Activated T-cell treated with anti-CD3 and anti-CD28 coated beads, Interleukin-2, amount 50 U/mL, for 24 hours (primary cell): ENCODE data around the gene THSD4.

ENCODE experiments used
- DNase-seq: peaks from one replicate; pipeline ENCODE4 v3.0.0-alpha.2; 2020
- H3K27ac Mint-ChIP-seq: 2 replicates; pipeline ENCODE4 v1.8.0; 2020; ENCODE audit warnings: mild to moderate bottlenecking, mixed read lengths
- H3K27me3 Mint-ChIP-seq: 2 replicates; pipeline ENCODE4 v1.8.0; 2020; ENCODE audit warnings: mixed read lengths
- H3K36me3 Mint-ChIP-seq: 2 replicates; pipeline ENCODE4 v1.8.0; 2020; ENCODE audit warnings: low read depth, mixed read lengths
- H3K4me1 Mint-ChIP-seq: 2 replicates; pipeline ENCODE4 v1.8.0; 2020; ENCODE audit warnings: low read depth, mixed read lengths
- H3K4me3 Mint-ChIP-seq: 2 replicates; pipeline ENCODE4 v1.8.0; 2020; ENCODE audit warnings: mild to moderate bottlenecking, moderate library complexity, mixed read lengths
- H3K9me3 Mint-ChIP-seq: 2 replicates; pipeline ENCODE4 v1.8.0; 2020; ENCODE audit warnings: mixed read lengths

Gene THSD4

GRCh38 chr15:71290881-71291635 lies 175.8 kb downstream of the THSD4 start:
- DNase-seq, result no peak
- Mint-ChIP-seq H3K4me1 (peaks cover 17% of the 10 kb centered on the region), H3K27ac (no peak overlapping the region), H3K4me3 (no peak overlapping the region), H3K36me3 (no peaks in the 10 kb centered on the region), H3K9me3 (no peaks in the 10 kb centered on the region), H3K27me3 (peaks cover 12% of the 10 kb centered on the region)

- Mint-ChIP-seq H3K4me1 (peaks cover 17% of the 10 kb centered on the region), H3K27ac (no peak overlapping the region)
- DNase-seq, result no peak
Observed at GRCh38 chr15:71291723-71292122, 176.5 kb downstream of the THSD4 start.

DNA sequence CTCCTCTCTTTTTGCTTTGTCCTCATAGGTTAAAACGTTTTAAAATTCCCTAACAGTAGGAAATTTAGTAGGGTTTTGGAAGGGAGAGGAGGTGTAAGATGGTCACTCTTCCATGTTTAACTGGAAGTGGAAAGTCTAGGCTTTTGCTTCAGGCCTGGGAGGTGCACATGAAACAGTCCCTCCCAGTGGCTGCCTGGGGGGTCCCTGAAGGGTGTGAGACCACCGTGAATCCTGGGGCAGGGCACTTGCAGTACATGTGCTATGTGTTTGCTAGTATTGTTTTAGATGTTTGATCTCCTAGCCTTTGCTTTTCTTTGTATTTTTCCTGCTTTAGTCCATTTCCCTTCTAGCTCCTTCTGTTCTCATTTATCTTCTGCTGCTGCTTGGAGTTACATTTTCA lies 178.5 kb downstream of the THSD4 start:
- no peak overlapping the region for H3K4me3 Mint-ChIP-seq
- H3K27ac Mint-ChIP-seq, result no peak overlapping the region

More at GRCh38 chr15:71291723-71292122, 176.5 kb downstream of the THSD4 start:
- Mint-ChIP-seq H3K36me3 (no peaks in the 10 kb centered on the region), H3K4me3 (no peak overlapping the region), H3K27me3 (peaks cover 6% of the 10 kb centered on the region), H3K9me3 (no peaks in the 10 kb centered on the region)

DNA sequence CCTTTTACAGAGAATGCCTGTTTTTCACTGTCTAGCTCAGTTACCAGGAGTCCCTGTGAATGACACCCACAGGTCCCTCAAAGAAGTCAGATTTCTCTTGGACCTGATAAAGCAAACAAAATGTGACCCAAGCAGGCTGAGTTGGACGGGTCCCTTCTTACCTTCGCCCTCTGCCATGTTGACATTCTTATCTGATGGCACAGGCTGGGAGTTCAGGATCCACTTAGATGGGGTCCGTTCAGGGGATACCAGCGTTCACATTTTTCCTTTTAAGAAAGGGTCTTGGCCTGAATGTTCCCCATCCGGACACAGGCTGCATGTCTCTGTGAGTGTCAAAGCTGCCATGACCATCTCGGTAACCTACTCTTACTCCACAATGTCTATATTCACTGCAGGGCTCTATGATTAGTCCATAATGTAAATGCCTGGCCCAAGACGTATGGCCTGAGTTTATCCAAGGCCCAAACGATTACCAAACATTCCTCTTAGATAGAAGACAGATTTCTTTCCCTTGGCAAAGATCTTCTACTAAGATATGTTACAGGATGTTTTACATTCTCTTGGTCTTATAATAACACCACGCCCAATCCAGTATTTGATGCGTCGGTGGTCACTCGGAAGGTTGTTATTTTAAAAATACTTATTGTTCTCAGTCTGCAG lies 179.1 kb downstream of the THSD4 start:
- H3K4me3 Mint-ChIP-seq, result no peak overlapping the region
- H3K9me3 Mint-ChIP-seq, result no peaks in the 10 kb centered on the region
- peaks cover 17% of the 10 kb centered on the region for H3K4me1 Mint-ChIP-seq
- DNase-seq, result no peak
- H3K36me3 Mint-ChIP-seq, result no peaks in the 10 kb centered on the region
- H3K27ac Mint-ChIP-seq, result no peak overlapping the region
- peaks cover 6% of the 10 kb centered on the region for H3K27me3 Mint-ChIP-seq

More for the DNA sequence above, 178.5 kb downstream of the THSD4 start:
- Mint-ChIP-seq H3K4me1 (peaks cover 17% of the 10 kb centered on the region), H3K9me3 (no peaks in the 10 kb centered on the region), H3K36me3 (no peaks in the 10 kb centered on the region), H3K27me3 (peaks cover under 1% of the 10 kb centered on the region)
- no peak for DNase-seq

DNA sequence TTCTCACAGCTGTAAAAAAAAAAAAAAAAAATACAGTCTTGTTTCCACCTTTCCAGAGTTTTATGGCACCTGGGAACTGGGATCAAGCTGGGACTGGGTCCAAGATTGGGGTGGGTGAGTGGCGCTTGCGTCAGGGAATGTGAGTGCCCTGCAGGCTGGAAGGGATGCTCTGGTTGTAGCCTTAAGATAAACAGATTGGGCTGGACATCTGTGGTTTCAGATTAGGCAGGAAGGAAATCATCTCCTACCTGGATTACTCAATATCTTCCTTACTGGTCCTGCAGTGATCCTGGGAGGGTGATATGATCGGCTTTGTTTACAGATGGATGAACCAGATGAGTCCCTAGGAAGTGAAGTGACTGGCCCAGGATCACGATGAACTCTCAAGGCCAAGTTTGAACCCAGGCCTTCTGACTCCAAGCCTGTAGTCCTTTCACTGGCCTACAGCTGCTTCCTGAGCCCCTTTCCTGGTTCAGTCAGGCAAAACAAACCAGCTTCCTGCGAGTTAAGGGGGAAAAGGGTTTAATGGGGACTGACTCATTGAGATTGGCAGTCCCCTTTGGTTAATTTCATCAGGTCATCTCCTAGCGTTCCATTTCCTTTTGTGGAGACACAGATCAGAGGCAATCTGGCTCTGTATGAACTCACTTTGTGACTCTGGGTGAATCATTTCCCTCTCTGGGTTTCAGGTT lies 179.8 kb downstream of the THSD4 start:
- no peak for DNase-seq
- Mint-ChIP-seq H3K27me3 (peaks cover 6% of the 10 kb centered on the region), H3K36me3 (no peaks in the 10 kb centered on the region), H3K27ac (no peak overlapping the region), H3K4me1 (peaks cover 17% of the 10 kb centered on the region), H3K4me3 (no peak overlapping the region), H3K9me3 (no peaks in the 10 kb centered on the region)

- Mint-ChIP-seq H3K4me1 (peaks cover 17% of the 10 kb centered on the region), H3K4me3 (no peak overlapping the region), H3K36me3 (no peaks in the 10 kb centered on the region), H3K27ac (no peak overlapping the region), H3K27me3 (peaks cover 6% of the 10 kb centered on the region), H3K9me3 (no peaks in the 10 kb centered on the region)
- DNase-seq, result no peak
Observed at GRCh38 chr15:71295603-71296314, 180.5 kb downstream of the THSD4 start.

- H3K4me3 Mint-ChIP-seq, result no peak overlapping the region
- H3K9me3 Mint-ChIP-seq, result no peaks in the 10 kb centered on the region
- H3K36me3 Mint-ChIP-seq, result no peaks in the 10 kb centered on the region
- H3K27me3 Mint-ChIP-seq, result peaks cover 6% of the 10 kb centered on the region
- H3K27ac Mint-ChIP-seq, result no peak overlapping the region
- no peak for DNase-seq
- H3K4me1 Mint-ChIP-seq, result peaks cover 15% of the 10 kb centered on the region
Observed at GRCh38 chr15:71296315-71296679, 181.0 kb downstream of the THSD4 start.

GRCh38 chr15:71301958-71302621 lies 186.8 kb downstream of the THSD4 start:
- no peaks in the 10 kb centered on the region for H3K36me3 Mint-ChIP-seq
- no peaks in the 10 kb centered on the region for H3K9me3 Mint-ChIP-seq
- H3K27ac Mint-ChIP-seq, result no peak overlapping the region
- H3K4me1 Mint-ChIP-seq, result no peaks in the 10 kb centered on the region
- peaks cover 6% of the 10 kb centered on the region for H3K27me3 Mint-ChIP-seq
- DNase-seq, result no peak
- no peak overlapping the region for H3K4me3 Mint-ChIP-seq

- DNase-seq, result no peak
- Mint-ChIP-seq H3K4me1 (no peaks in the 10 kb centered on the region), H3K9me3 (no peaks in the 10 kb centered on the region), H3K27ac (no peak overlapping the region), H3K36me3 (no peaks in the 10 kb centered on the region), H3K27me3 (peaks cover 6% of the 10 kb centered on the region), H3K4me3 (no peak overlapping the region)
Observed at GRCh38 chr15:71302861-71303410, 187.7 kb downstream of the THSD4 start.

DNA sequence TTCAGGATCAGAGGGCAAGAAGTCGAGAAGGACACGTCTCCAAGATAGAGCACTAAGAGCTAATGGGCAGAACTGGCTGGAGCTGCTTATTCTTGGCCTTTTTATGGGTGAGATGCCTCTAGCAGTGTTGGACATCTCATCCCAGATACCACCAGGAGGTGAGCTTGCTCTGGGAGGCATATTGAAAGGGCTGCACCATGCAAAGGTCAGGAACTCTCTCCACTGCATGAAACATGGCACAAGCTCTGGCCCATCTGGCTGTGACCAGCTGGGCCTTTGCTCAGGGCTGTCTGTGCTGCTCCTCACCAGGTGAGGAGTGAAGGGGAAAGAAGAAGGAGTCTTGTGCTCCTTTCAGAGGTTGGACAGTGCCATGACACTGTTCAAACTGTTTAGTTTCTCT lies 188.7 kb downstream of the THSD4 start:
- no peak overlapping the region for H3K4me3 Mint-ChIP-seq
- H3K27me3 Mint-ChIP-seq, result peaks cover 4% of the 10 kb centered on the region
- H3K4me1 Mint-ChIP-seq, result no peaks in the 10 kb centered on the region
- no peaks in the 10 kb centered on the region for H3K36me3 Mint-ChIP-seq
- no peak for DNase-seq
- no peaks in the 10 kb centered on the region for H3K9me3 Mint-ChIP-seq
- H3K27ac Mint-ChIP-seq, result no peak overlapping the region

- no peaks in the 10 kb centered on the region for H3K36me3 Mint-ChIP-seq
- no peak for DNase-seq
- H3K4me1 Mint-ChIP-seq, result no peaks in the 10 kb centered on the region
- no peak overlapping the region for H3K4me3 Mint-ChIP-seq
- no peaks in the 10 kb centered on the region for H3K27me3 Mint-ChIP-seq
- no peak overlapping the region for H3K27ac Mint-ChIP-seq
- no peaks in the 10 kb centered on the region for H3K9me3 Mint-ChIP-seq
Observed at GRCh38 chr15:71304681-71305080, 189.4 kb downstream of the THSD4 start.

- Mint-ChIP-seq H3K36me3 (no peaks in the 10 kb centered on the region), H3K27ac (no peak overlapping the region), H3K27me3 (no peaks in the 10 kb centered on the region), H3K4me3 (no peak overlapping the region), H3K9me3 (no peaks in the 10 kb centered on the region), H3K4me1 (no peaks in the 10 kb centered on the region)
- DNase-seq, result no peak
Observed at GRCh38 chr15:71306538-71306937, 191.3 kb downstream of the THSD4 start.

DNA sequence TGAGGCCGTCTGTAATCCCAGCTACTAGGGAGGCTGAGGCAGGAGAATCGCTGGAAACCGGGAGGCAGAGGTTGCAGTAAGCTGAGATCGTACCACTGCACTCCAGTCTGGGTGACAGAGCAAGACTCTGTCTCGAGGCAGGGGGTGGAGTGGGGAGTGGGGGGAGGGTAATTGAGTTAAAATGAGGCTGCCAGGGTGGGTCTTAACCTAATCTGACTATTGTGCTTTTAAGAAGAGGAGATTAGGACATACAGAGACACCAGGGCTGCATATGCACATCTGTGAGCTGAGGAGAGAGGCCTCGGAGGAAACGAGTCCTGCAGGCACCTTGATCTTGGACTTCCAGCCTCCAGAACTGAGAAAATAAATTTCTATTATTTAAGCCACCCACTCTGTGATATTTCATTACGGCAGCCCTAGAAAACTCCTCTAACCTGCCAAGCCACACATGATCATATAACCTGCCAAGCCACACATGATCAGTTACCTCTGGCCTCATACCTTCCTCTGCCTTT lies 197.0 kb downstream of the THSD4 start:
- Mint-ChIP-seq H3K36me3 (no peaks in the 10 kb centered on the region), H3K9me3 (peaks cover 6% of the 10 kb centered on the region), H3K4me3 (no peak overlapping the region), H3K4me1 (no peaks in the 10 kb centered on the region), H3K27me3 (peaks cover 2% of the 10 kb centered on the region), H3K27ac (no peak overlapping the region)
- no peak for DNase-seq
